ENCODE measurements around the gene SH3PXD2B.
"Not testable (repeated sequence)": the region's sequence is repeated elsewhere in the genome, so short reads cannot be mapped to it uniquely, and the experiment has no call there.

The SH3PXD2B gene

GRCh38 chr5:172299916-172300439 is 154.3 kb downstream of the SH3PXD2B start:
- H3K27ac ChIP-seq, result no peak overlapping the region
- TF ChIP-seq CTCF (IDR thresholded peaks at IDR 0.05) (no peak), ZFX (IDR thresholded peaks at IDR 0.05; ENCODE audit: borderline replicate concordance) (no peak)

GRCh38 chr5:172294831-172295230 is 159.5 kb downstream of the SH3PXD2B start:
- TF ChIP-seq ZFX (IDR thresholded peaks at IDR 0.05; ENCODE audit: borderline replicate concordance), result no peak
- TF ChIP-seq CTCF (IDR thresholded peaks at IDR 0.05), result no peak
- no peak overlapping the region for H3K27ac ChIP-seq

- TF ChIP-seq CTCF (IDR thresholded peaks at IDR 0.05) (peak; percentile 63), ZFX (IDR thresholded peaks at IDR 0.05; ENCODE audit: borderline replicate concordance) (no peak)
- H3K27ac ChIP-seq, result no peak overlapping the region
These were observed 160.5 kb downstream of the SH3PXD2B start for GRCh38 chr5:172293745-172294342.

- no peak overlapping the region for H3K27ac ChIP-seq
- no peak for TF ChIP-seq ZFX (IDR thresholded peaks at IDR 0.05; ENCODE audit: borderline replicate concordance)
- peak; percentile 98 for TF ChIP-seq CTCF (IDR thresholded peaks at IDR 0.05)
These were observed 161.1 kb downstream of the SH3PXD2B start for GRCh38 chr5:172293054-172293744.

GRCh38 chr5:172291837-172292236 is 162.5 kb downstream of the SH3PXD2B start:
- H3K27ac ChIP-seq, result not testable (repeated sequence)

GRCh38 chr5:172288465-172288864 is 165.9 kb downstream of the SH3PXD2B start:
- TF ChIP-seq CTCF (IDR thresholded peaks at IDR 0.05) (no peak), ZFX (IDR thresholded peaks at IDR 0.05; ENCODE audit: borderline replicate concordance) (no peak)
- H3K27ac ChIP-seq, result no peak overlapping the region

GRCh38 chr5:172287140-172287539 is 167.2 kb downstream of the SH3PXD2B start:
- H3K27ac ChIP-seq, result not testable (repeated sequence)

GRCh38 chr5:172285226-172286143 is 168.8 kb downstream of the SH3PXD2B start:
- TF ChIP-seq ZFX (IDR thresholded peaks at IDR 0.05; ENCODE audit: borderline replicate concordance) (no peak), CTCF (IDR thresholded peaks at IDR 0.05) (no peak)
- H3K27ac ChIP-seq, result no peak overlapping the region

Data from 22Rv1 (cell line).